PFSK-1 (cell line): ENCODE results near the gene TRIM8.

ENCODE experiments used
- POLR2AphosphoS5 ChIP-seq: IDR thresholded peaks from 2 replicates; pipeline ENCODE4 v1.6.1; 2012; ENCODE audit warnings: low read depth, mild to moderate bottlenecking, control low read depth, low read length, moderate library complexity
- REST ChIP-seq, 2 experiments: IDR thresholded peaks; 2 replicates each; pipeline versions ENCODE4 v1.6.1 to v1.8.0; 2011 to 2012; ENCODE audit warnings: low read depth in 2 of 2, low read length in 2 of 2, control low read depth in 1 of 2, inconsistent platforms in 1 of 2, mild to moderate bottlenecking in 1 of 2, moderate library complexity in 1 of 2; ENCODE audit not compliant: insufficient read depth in 1 of 2

- no peak for TF ChIP-seq POLR2AphosphoS5
- no peak for TF ChIP-seq REST (IDR thresholded peaks at IDR 0.05; ENCODE audit: insufficient read depth in 1 of 2, low read depth in 2 of 2, low read length in 2 of 2)
These were observed 35.3 kb downstream of the TRIM8 start for GRCh38 chr10:102679596-102679995.
